H9 (cell line): ENCODE results near the gene PCYT1A. TPM values are rescaled to one million over a fixed set of nuclear protein-coding genes. Genes with fewer than 3 reads are reported as not detected.
A peak's percentile ranks its signal among the peaks of the same experiment; 100 is the strongest.

Experiments
- DNase-seq: peaks from one replicate; pipeline ENCODE4 v3.0.0-alpha.2; 2017
- H2AFZ ChIP-seq: one replicate; pipeline ENCODE4 v1.6.1; 2013; ENCODE audit warnings: mild to moderate bottlenecking, low read length, control low read depth, moderate library complexity
- H2AK5ac ChIP-seq: 2 replicates; pipeline ENCODE4 v1.6.1; 2013; ENCODE audit warnings: low read length, control low read depth, mixed read lengths; ENCODE audit not compliant: insufficient read length
- H2BK120ac ChIP-seq: one replicate; pipeline ENCODE4 v1.6.1; 2013; ENCODE audit warnings: low read depth, mild to moderate bottlenecking, low read length, control low read depth, inconsistent platforms; ENCODE audit not compliant: poor library complexity, severe bottlenecking
- H2BK12ac ChIP-seq: 2 replicates; pipeline ENCODE4 v1.6.1; 2013; ENCODE audit warnings: low read length, control low read depth, mixed read lengths, low read depth; ENCODE audit not compliant: insufficient read length
- H2BK15ac ChIP-seq: 2 replicates; pipeline ENCODE4 v1.6.1; 2013; ENCODE audit warnings: low read depth, low read length, control low read depth
- H2BK20ac ChIP-seq: one replicate; pipeline ENCODE4 v1.6.1; 2013; ENCODE audit warnings: low read depth, mild to moderate bottlenecking, low read length, control low read depth, inconsistent platforms; ENCODE audit not compliant: poor library complexity, severe bottlenecking
- H2BK5ac ChIP-seq: 2 replicates; pipeline ENCODE4 v1.6.1; 2013; ENCODE audit warnings: low read length, control low read depth, mixed read lengths; ENCODE audit not compliant: insufficient read length
- H3K14ac ChIP-seq: 2 replicates; pipeline ENCODE4 v1.6.1; 2013; ENCODE audit warnings: low read length, control low read depth; ENCODE audit not compliant: insufficient read depth
- H3K18ac ChIP-seq: 2 replicates; pipeline ENCODE4 v1.6.1; 2013; ENCODE audit warnings: low read depth, mild to moderate bottlenecking, mixed read lengths, low read length, control low read depth; ENCODE audit not compliant: insufficient read length
- H3K23ac ChIP-seq: 2 replicates; pipeline ENCODE4 v1.6.1; 2013; ENCODE audit warnings: low read length, control low read depth, mixed read lengths, low read depth; ENCODE audit not compliant: insufficient read length
- H3K23me2 ChIP-seq: 2 replicates; pipeline ENCODE4 v1.6.1; 2013; ENCODE audit warnings: low read depth, mild to moderate bottlenecking, mixed read lengths, low read length, control low read depth; ENCODE audit not compliant: insufficient read length, poor library complexity, severe bottlenecking
- H3K27ac ChIP-seq: 2 replicates; pipeline ENCODE4 v1.5.1; 2013; ENCODE audit warnings: low read length, control low read depth, mixed read lengths, low read depth; ENCODE audit not compliant: insufficient read length
- H3K27me3 ChIP-seq: 2 replicates; pipeline ENCODE4 v1.6.1; 2013; ENCODE audit warnings: low read length, control low read depth, inconsistent platforms; ENCODE audit not compliant: insufficient read depth
- H3K4ac ChIP-seq: 2 replicates; pipeline ENCODE4 v1.6.1; 2013; ENCODE audit warnings: low read depth, mild to moderate bottlenecking, control low read depth, inconsistent platforms, low read length, moderate library complexity
- H3K4me1 ChIP-seq: 2 replicates; pipeline ENCODE4 v1.6.1; 2013; ENCODE audit warnings: low read length, control low read depth, inconsistent platforms; ENCODE audit not compliant: insufficient read depth
- H3K4me2 ChIP-seq: 2 replicates; pipeline ENCODE4 v1.6.1; 2013; ENCODE audit warnings: low read length, control low read depth, mixed read lengths; ENCODE audit not compliant: insufficient read length, insufficient read depth
- H3K56ac ChIP-seq: 2 replicates; pipeline ENCODE4 v1.6.1; 2013; ENCODE audit warnings: low read depth, mild to moderate bottlenecking, mixed read lengths, low read length, control low read depth; ENCODE audit not compliant: insufficient read length
- H3K79me1 ChIP-seq: 2 replicates; pipeline ENCODE4 v1.6.1; 2013; ENCODE audit warnings: low read depth, mild to moderate bottlenecking, moderate library complexity, low read length, control low read depth, inconsistent platforms; ENCODE audit not compliant: insufficient read depth, poor library complexity, severe bottlenecking
- H3K79me2 ChIP-seq: 2 replicates; pipeline ENCODE4 v1.6.1; 2013; ENCODE audit warnings: low read length, control low read depth, inconsistent platforms; ENCODE audit not compliant: insufficient read depth
- H3K9ac ChIP-seq: 2 replicates; pipeline ENCODE4 v1.6.1; 2013; ENCODE audit warnings: low read length, control low read depth, mixed read lengths; ENCODE audit not compliant: insufficient read length; ENCODE audit errors: extremely low read depth
- H3K9me3 ChIP-seq: one replicate; pipeline ENCODE4 v1.6.1; 2013; ENCODE audit warnings: low read depth, low read length, inconsistent platforms; ENCODE audit not compliant: control insufficient read depth
- H3T11ph ChIP-seq: one replicate; pipeline ENCODE4 v1.6.1; 2013; ENCODE audit warnings: mild to moderate bottlenecking, low read length, control low read depth, inconsistent platforms
- H4K20me1 ChIP-seq: one replicate; pipeline ENCODE4 v1.6.1; 2013; ENCODE audit not compliant: control insufficient read depth, insufficient read length, insufficient read depth
- H4K5ac ChIP-seq: 2 replicates; pipeline ENCODE4 v1.6.1; 2013; ENCODE audit warnings: low read depth, mild to moderate bottlenecking, mixed read lengths, low read length, control low read depth; ENCODE audit not compliant: insufficient read length
- H4K8ac ChIP-seq: replicated peaks from 2 replicates; pipeline ENCODE4 v1.6.1; 2013; ENCODE audit warnings: low read length, control low read depth, mixed read lengths, low read depth; ENCODE audit not compliant: insufficient read length
- H4K91ac ChIP-seq: 2 replicates; pipeline ENCODE4 v1.6.1; 2013; ENCODE audit warnings: low read depth, mild to moderate bottlenecking, moderate library complexity, mixed read lengths, low read length, control low read depth; ENCODE audit not compliant: insufficient read length
- H3K27ac Mint-ChIP-seq, 3 experiments: 2 replicates in 2 of 3; 3 replicates in 1 of 3; pipeline ENCODE4 v1.8.0; 2020 to 2021; ENCODE audit warnings: mixed read lengths in 3 of 3, mild to moderate bottlenecking in 1 of 3, moderate library complexity in 1 of 3
- H3K27me3 Mint-ChIP-seq: 2 replicates; pipeline ENCODE4 v1.8.0; 2021; ENCODE audit warnings: low read depth, mild to moderate bottlenecking, moderate library complexity, mixed read lengths
- H3K36me3 Mint-ChIP-seq, 3 experiments: 2 replicates in 2 of 3; 3 replicates in 1 of 3; pipeline ENCODE4 v1.8.0; 2020 to 2021; ENCODE audit warnings: low read depth in 3 of 3, mixed read lengths in 3 of 3; ENCODE audit not compliant: insufficient read depth in 1 of 3
- H3K4me1 Mint-ChIP-seq, 2 experiments: 2 replicates each; pipeline ENCODE4 v1.8.0; 2020; ENCODE audit warnings: mixed read lengths in 2 of 2
- H3K4me3 Mint-ChIP-seq, 2 experiments: 2 replicates in 1 of 2; 3 replicates in 1 of 2; pipeline ENCODE4 v1.8.0; 2020 to 2021; ENCODE audit warnings: mild to moderate bottlenecking in 2 of 2, mixed read lengths in 2 of 2, moderate library complexity in 1 of 2
- H3K9me3 Mint-ChIP-seq, 2 experiments: 2 replicates in 1 of 2; 3 replicates in 1 of 2; pipeline ENCODE4 v1.8.0; 2020; ENCODE audit warnings: mild to moderate bottlenecking in 2 of 2, mixed read lengths in 2 of 2, moderate library complexity in 1 of 2
- CTCF ChIP-seq: fragments of 200-600 bp; sonication (generic); conservative IDR thresholded peaks from 3 replicates; pipeline ENCODE4 v1.8.0; 2021; ENCODE audit warnings: antibody characterized with exemption, mild to moderate bottlenecking
- WGBS: extraction: QIAGEN DNeasy Blood & Tissue Kit; methylation state at CpG from one replicate; pipeline ENCODE4 v1.1.7; 2013; ENCODE audit warnings: missing lambda C conversion rate, low lambda C conversion rate, mixed read lengths; ENCODE audit not compliant: insufficient read length; ENCODE audit errors: extremely low coverage; 5-methylcytosine and 5-hydroxymethylcytosine counted together
- total RNA-seq: library from RNA; stranded (reverse); gene quantifications from 2 replicates; pipeline ENCODE4 v1.2.1, GENCODE V29; 2021

Gene PCYT1A
- total RNA-seq, 1 experiment from 2014 or later: 31.6 TPM

GRCh38 chr3:196216681-196217211, 70.8 kb downstream of the PCYT1A start:
- no peak overlapping the region for H2BK5ac ChIP-seq
- H3K23ac ChIP-seq: no peak overlapping the region
- no peak overlapping the region for H2BK15ac ChIP-seq
- no peak overlapping the region for H2BK20ac ChIP-seq
- H3K27me3 Mint-ChIP-seq: peaks cover 1% of the 10 kb centered on the region
- no peak overlapping the region for H4K5ac ChIP-seq
- no CpG with 5 or more reads among the region's 25 CpGs for WGBS
- no peak overlapping the region for H3T11ph ChIP-seq
- H4K8ac ChIP-seq: no peak overlapping the region
- 0 out of 2 replicates have a peak, but pooled peaks cover 2% of the 10 kb centered on the region for H3K4me1 ChIP-seq
- H3K27ac ChIP-seq: no peak overlapping the region
- no peak overlapping the region for H4K91ac ChIP-seq
- H3K4me3 Mint-ChIP-seq: peak overlapping the region; percentile 60 to 75
- H3K4ac ChIP-seq: no peak overlapping the region
- peaks cover 0 to 2% (median 0%) of the 10 kb centered on the region in 3 experiments; a peak in 2 of 7 replicates for H3K36me3 Mint-ChIP-seq
- H3K9me3 Mint-ChIP-seq: no peaks in the 10 kb centered on the region
- H3K23me2 ChIP-seq: no peaks in the 10 kb centered on the region
- H3K9ac ChIP-seq: no peak overlapping the region
- DNase-seq: no peak
- H3K14ac ChIP-seq: no peak overlapping the region
- H2BK120ac ChIP-seq: no peak overlapping the region
- H3K79me1 ChIP-seq: no peaks in the 10 kb centered on the region
- H3K27ac Mint-ChIP-seq: no peak overlapping the region
- H2AK5ac ChIP-seq: no peak overlapping the region
- no peaks in the 10 kb centered on the region for H3K79me2 ChIP-seq
- H3K4me1 Mint-ChIP-seq: peaks cover 29 to 32% of the 10 kb centered on the region in 2 experiments
- no peaks in the 10 kb centered on the region for H3K9me3 ChIP-seq
- no peak overlapping the region for H3K56ac ChIP-seq
- H4K20me1 ChIP-seq: no peaks in the 10 kb centered on the region
- no peak overlapping the region for H2BK12ac ChIP-seq
- no peak for TF ChIP-seq CTCF
- H3K4me2 ChIP-seq: peak overlapping the region; percentile 45
- no peak overlapping the region for H2AFZ ChIP-seq
- H3K18ac ChIP-seq: no peak overlapping the region
- no peaks in the 10 kb centered on the region for H3K27me3 ChIP-seq
